NCI-H2029 treated with DMSO at 0.1 percent for 48 hours (cell line): Measurements from ENCODE around the gene SLC14A1.

Experiments used
- DNase-seq: peaks from one replicate; lab custom pipeline; 2025; lab: John Stamatoyannopoulos, UW

The SLC14A1 gene

GRCh38 chr18:45723567-45724355 lies at the start of gene SLC14A1:
SLC14A1 (plus strand) TSS chr18:45724181; CDS start chr18:45730321, 6,140 bp downstream.
- DNase-seq: no peak

DNA sequence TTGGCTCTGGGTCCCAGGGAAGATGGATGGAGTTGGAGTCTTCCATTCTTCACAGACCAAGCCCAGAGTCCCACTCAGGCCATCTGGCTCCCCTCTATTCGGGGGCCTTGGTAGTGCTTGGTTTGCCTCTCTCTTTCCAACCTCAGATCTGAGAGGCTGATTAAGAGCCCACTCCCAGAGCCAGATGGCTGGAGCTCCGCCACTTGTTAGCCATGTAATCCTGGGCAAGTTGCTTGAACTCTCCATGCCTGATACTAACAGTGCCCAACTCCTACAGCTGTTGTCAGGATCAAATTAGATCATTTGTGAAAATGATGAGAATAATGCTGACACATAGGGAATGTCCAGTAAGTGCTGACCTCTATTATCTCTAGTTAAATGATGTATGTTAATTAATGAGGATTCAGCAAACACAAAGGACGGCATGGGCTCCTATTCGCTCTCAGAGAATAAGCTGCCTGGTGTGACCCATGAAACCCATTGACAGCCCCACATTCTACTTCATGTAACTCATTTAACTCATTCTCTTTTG lies 46.6 kb upstream of the SLC14A1 start:
- no peak for DNase-seq

- DNase-seq: no peak
Observed at GRCh38 chr18:45678441-45678840, 45.5 kb upstream of the SLC14A1 start.

GRCh38 chr18:45678850-45679249 lies 45.1 kb upstream of the SLC14A1 start:
- no peak for DNase-seq

DNA sequence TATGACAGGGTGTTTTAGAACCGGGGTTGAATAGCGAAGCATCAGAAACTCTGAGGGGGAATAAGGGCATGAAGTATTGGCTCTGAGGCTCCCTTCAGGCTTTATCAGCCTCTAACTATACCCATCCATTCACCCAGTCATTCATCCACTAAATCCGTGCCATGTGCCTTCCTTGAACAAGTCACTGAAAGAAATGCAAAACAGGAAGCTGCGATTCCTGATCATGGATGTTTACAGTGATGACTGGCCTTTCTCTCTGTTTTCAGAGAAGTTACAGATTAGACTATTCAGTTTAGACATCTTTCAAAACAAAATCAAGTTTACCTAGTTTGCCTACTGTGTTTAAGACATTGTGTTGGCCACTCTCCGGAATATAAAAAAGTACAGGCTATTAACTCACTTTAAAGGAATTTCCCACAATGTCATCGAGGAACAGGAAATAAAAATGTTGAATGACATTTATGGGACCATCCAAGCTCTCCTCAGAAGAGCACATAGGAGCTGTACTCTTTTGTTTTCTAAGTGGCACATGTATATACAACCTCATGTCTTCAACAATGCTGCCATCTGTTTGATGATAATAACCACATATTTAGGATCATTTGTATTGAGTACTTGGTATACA lies 43.8 kb upstream of the SLC14A1 start:
- no peak for DNase-seq

GRCh38 chr18:45682181-45682580 lies 41.8 kb upstream of the SLC14A1 start:
- DNase-seq: no peak

DNA sequence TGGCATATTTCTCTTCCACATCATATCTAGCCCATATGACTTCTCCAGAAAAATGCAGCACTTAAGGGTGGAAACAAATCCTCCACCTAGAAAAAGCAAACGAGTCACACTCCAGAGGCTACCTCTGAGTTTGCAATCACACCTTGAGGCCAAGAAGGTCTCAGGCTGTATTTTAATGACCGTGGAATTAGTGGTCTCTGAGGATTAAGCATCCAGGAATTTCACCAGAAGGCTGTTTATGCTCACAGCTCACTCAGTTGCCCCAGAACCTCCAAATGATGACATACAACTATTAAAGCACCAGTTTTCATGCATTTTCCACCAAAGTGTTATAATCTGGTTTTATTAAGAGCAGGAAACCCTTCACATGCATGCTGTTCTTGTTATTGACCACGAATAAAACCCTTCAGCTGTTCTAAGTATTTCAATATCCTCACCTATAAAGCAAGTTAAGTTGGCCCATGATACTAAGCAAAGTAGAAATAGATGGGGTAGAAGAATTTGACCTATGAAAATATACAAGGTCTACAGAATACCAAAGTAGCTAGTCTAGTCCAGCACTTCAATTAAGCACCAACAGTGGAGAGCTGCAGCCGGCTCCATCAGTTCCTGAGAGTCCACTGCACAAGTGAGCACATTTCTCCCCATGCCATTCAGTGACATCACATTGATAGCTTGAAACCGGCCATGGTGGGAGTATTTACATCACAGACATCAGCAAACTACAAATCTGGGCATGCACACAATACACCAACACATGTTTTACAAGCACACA lies 39.5 kb upstream of the SLC14A1 start:
- no peak for DNase-seq

DNA sequence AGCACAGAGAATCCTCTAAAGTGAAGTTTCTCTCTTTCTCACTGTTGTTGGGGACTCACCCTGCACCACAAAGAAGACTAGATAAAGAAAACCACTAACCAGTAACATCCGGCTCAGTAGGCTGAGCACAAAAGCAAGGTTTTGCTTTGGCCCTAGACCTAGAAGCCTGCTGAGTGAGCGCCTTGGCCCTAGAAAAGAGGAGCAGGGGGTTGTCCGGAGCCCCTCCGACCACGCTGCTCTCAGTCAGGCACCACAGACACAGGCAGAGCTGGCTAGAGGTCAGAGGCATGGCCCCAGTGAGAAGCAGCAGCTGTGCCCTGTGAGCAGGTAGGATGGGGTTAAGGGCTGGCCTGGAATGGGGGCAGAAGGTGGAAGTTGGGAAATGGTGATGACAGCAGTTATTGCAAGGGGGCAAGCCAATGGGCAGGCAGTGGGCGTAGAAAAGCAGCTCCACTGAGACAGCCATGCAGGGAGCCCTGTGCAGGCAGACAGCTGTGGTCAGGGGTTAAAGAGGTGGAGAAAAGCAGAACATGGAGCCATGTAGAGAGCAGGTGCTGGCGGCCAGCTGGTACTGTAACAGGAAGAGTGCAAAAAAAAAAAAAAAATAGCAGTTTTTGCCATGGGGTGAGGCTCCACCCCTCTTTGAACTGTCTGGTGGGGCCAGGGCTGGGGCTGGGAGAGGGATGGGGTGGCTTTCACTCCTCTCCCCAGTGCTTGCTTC lies 36.9 kb upstream of the SLC14A1 start:
- no peak for DNase-seq

- DNase-seq: no peak
Observed at GRCh38 chr18:45687621-45688020, 36.4 kb upstream of the SLC14A1 start.

DNA sequence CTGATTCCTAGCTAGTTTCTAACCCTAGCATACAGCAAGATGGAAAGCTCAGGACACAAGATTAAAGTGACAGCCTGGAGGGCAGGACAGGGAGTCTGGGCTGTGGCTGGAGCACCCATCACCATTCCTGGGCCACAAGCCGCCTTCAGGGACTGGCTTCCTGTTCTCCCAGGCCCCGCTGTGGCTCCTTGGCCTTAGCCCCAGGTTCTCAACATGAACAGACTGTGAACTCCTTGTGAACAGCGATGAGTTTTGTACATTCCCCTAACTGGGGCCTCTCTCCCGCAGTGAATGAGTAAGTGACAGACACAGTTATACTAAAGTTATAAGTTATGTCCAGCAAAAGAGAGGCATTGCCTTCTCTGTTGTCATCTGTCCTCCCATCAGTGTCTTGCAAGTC lies 35.9 kb upstream of the SLC14A1 start:
- no peak for DNase-seq

GRCh38 chr18:45688833-45689232 lies 35.1 kb upstream of the SLC14A1 start:
- DNase-seq: no peak

DNA sequence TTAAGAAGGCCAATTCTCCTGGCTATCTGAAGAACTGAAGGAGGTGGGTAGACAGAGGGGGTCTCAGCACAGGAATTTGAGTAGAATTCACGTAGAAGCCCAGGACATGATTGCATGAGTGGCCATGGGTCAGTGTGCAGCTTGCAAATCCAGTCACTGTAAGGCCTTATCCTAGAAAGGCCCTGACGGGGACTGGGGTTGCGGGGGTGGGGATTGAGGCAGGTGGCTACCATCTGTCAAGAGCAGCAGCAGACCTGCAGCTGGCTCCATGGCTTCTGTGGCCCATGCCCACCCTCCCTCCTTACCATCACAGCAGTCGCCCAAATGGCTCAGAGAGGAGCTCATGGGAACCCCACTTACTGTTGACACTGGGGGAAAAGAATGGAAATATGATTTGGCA lies 34.6 kb upstream of the SLC14A1 start:
- no peak for DNase-seq

GRCh38 chr18:45690975-45691815 lies 32.8 kb upstream of the SLC14A1 start:
- peak; percentile 35 for DNase-seq

DNA sequence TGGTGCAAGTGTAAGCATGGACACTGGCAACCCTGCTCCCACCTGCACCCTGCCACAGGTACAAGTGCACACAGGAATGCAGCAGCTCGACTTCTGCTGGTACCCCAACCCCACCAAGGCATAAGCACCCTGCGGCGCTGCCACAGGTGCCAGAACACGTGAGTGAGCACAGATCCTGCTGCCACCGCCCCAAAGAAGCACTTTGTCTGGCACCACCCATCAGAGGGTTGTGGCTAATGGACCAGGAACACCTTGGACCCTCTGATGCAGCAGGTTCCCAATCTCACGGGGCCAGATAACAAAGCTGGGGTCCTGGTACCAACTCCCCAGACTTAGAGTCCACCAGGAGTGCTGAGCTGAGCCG lies 32.2 kb upstream of the SLC14A1 start:
- DNase-seq: no peak

GRCh38 chr18:45702708-45703265 lies 21.2 kb upstream of the SLC14A1 start:
- DNase-seq: no peak

DNA sequence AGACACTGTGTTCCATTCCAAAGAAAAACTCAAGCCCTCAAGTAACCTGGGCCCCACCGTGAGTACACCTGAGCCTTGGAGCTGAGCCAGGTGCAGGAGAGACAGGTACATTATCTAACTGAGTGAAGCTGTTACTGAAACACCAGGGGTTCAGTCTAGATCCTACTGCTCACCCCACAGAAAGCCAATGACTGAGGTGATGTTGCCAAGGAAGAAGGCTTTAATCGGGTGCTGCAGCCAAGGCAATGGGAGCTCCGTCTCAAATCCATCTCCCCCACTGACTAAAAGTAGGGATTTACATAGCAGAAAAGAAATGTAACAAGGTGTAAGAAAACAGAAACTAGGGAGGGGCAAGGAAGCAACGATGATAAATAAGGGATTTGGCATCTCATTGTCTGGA lies 15.2 kb upstream of the SLC14A1 start:
- no peak for DNase-seq

GRCh38 chr18:45712061-45712460 lies 11.9 kb upstream of the SLC14A1 start:
- no peak for DNase-seq

DNA sequence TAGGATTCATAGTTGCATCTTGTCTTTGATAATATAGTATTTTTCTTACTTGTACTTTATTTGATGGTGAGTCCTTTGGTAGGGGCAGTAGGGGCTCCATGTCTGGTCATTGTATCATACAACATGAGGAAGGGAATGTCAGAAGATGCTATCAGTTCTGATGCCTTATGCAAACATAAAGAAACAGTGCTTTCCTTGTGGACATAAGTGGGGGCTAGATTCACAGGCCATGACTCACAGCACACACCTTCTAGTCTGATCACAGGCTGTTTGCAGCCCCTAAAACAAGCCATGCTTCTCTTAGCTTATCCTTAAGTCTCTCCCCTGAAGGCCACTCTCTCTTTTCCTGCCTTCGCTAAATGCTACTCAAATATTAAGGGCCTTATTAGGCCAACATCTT lies 10.7 kb upstream of the SLC14A1 start:
- no peak for DNase-seq

DNA sequence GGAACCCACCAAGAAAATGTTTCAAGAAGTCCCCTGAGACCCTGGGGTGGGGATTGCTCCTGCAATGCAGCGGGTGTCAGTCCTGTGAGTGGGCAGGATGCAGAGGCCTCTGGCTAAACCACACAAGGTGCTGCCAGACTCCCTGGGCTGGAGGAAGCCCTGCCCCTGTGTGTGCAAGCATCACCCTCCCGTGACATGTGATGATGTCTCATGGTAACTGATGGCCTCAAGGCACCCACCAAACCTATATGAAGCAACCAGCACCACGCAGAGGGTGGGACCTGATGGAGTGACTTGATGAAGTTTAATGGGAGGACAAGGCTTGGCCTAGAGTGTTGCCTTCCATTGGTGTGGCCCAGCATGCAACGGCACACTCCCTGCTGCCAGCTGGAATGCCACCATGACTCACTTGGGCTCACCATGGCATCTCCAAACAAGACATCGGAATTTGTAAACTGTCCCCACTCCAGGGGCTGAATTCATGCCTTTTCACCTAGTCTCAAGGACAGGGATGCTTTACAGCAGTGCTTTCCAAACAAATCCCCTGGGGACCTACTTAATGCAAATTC lies 8.7 kb upstream of the SLC14A1 start:
- no peak for DNase-seq

DNA sequence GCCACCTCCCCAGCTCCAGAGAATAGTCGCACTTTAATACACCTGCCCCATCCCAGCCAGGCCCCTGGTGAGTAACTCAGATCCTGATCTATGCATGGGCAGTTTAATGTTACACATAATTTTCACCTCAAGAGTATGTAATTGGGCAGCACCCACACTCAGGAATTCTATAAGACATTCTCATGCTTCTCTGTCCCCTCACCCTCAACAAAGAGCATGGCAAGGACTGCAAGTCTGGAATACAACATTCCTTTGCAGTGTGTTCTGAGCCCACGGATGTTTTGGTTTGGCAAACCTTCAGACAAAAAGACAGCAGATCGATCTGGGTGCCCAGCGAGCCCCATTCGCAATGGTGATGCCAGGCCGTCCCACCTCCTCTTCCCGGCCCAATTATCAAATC lies 4.9 kb upstream of the SLC14A1 start:
- DNase-seq: no peak

DNA sequence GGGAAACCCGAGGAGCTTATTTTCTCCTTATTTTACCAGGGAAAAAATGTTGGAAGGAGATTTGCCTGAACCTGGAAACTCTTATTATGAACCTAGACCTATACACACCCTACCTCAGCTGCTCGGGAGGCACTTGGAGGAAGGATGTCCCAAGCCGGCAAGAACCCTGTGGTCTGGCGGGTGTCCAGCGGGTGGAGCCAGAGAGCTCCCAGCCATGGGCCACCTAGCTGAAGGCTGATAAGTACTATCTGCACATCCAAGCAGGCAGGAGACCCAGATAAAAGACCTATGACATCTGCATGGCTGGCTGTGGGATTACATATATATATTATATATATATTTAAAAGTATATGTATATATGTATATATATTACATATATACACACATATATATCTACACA lies 1.1 kb upstream of the SLC14A1 start:
- DNase-seq: peak; percentile 27
